Activated naive CD8-positive, alpha-beta T cell treated with anti-CD3 and anti-CD28 coated beads, Interleukin-2, amount 10 ng/mL, durations not matched to agents 7 days and 5 days (primary cell): ENCODE data around the gene EHF. TPM values are rescaled to one million over a fixed set of nuclear protein-coding genes. Genes with fewer than 3 reads are reported as not detected.

Source experiments
- ATAC-seq: fragments of 150-1000 bp; cut with Tn5 transposase; one replicate; pipeline ENCODE4 v1.10.0; 2021; ENCODE audit warnings: low read depth, moderate library complexity
- POLR2A ChIA-PET: fragments of 350-600 bp; sonication (Branson Sonifier 250); formaldehyde crosslinking; loops from one replicate; lab custom pipeline; 2021; ENCODE audit warnings: antibody characterized with exemption; lab: Charles Lee
- DNase-seq: peaks from one replicate; pipeline ENCODE4 v3.0.0; 2021
- H3K27ac Mint-ChIP-seq: one replicate; pipeline ENCODE4 v1.8.0; 2022; ENCODE audit warnings: mild to moderate bottlenecking, mixed read lengths
- H3K27me3 Mint-ChIP-seq: one replicate; pipeline ENCODE4 v1.8.0; 2022; ENCODE audit warnings: mild to moderate bottlenecking, moderate library complexity, mixed read lengths
- H3K36me3 Mint-ChIP-seq: one replicate; pipeline ENCODE4 v1.8.0; 2021; ENCODE audit warnings: mild to moderate bottlenecking, mixed read lengths
- H3K4me1 Mint-ChIP-seq: one replicate; pipeline ENCODE4 v1.8.0; 2021; ENCODE audit warnings: mixed read lengths
- H3K4me3 Mint-ChIP-seq: one replicate; pipeline ENCODE4 v1.8.0; 2022; ENCODE audit warnings: mild to moderate bottlenecking, moderate library complexity, mixed read lengths
- H3K9me3 Mint-ChIP-seq: one replicate; pipeline ENCODE4 v1.8.0; 2021; ENCODE audit warnings: mixed read lengths
- total RNA-seq, 2 experiments: library from RNA; stranded (reverse); gene quantifications; one replicate each; pipeline ENCODE4 v1.2.3, GENCODE V29; 2021

Gene EHF
- total RNA-seq, 2 experiments from 2014 or later: not detected

GRCh38 chr11:34605481-34606325, 15.2 kb upstream of the EHF start:
- peaks cover 7% of the 10 kb centered on the region for H3K27me3 Mint-ChIP-seq
- no peak overlapping the region for H3K27ac Mint-ChIP-seq
- no peaks in the 10 kb centered on the region for H3K36me3 Mint-ChIP-seq
- H3K9me3 Mint-ChIP-seq: no peaks in the 10 kb centered on the region
- ATAC-seq: no peak
- POLR2A ChIA-PET: no interaction called here
- no peaks in the 10 kb centered on the region for H3K4me1 Mint-ChIP-seq
- DNase-seq: no peak
- no peak overlapping the region for H3K4me3 Mint-ChIP-seq

DNA sequence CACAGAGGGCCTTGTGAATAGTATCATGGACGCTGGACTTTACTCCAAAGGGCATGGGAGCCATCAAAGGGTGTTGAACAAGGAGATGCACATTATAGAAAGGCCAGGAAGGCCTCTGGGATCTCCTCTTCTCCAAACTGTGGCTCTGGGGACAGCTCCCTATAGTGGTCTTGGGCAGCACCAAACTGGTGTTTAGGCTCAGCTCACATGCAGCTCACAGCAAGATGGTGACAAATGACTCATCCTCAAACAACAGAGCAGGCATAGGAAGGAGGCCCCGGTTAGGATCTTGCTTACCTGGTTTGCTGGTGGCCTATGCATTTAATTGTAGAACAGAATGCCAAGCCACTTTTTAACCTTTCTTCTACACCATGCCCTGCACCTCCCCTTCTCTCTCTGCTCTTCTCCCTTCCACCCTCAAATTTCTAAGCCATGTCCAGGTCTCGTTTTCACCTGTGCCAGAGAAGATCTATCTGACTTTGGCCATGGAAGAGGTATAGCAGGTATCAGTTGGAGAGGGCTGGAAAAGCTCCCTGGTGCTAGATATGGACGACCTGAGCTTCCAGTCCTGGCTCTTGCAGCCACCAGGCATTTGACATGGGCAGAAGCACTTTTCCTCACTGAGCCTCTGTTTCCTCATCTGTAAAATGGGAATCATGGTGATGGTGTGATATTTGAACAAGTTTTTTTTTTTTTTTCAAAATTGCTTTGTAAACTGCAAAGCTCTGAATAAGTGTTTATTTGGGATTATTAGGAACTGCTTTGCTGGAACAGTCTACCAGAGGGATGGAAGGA, 14.4 kb upstream of the EHF start:
- Mint-ChIP-seq H3K4me1 (no peaks in the 10 kb centered on the region), H3K4me3 (no peak overlapping the region), H3K27me3 (peaks cover 5% of the 10 kb centered on the region), H3K9me3 (no peaks in the 10 kb centered on the region), H3K36me3 (no peaks in the 10 kb centered on the region), H3K27ac (no peak overlapping the region)
- DNase-seq: no peak
- no peak for ATAC-seq
- POLR2A ChIA-PET: no interaction called here

GRCh38 chr11:34609187-34609751, 11.6 kb upstream of the EHF start:
- no peaks in the 10 kb centered on the region for H3K36me3 Mint-ChIP-seq
- H3K27me3 Mint-ChIP-seq: peaks cover 4% of the 10 kb centered on the region
- no peaks in the 10 kb centered on the region for H3K9me3 Mint-ChIP-seq
- no peak overlapping the region for H3K27ac Mint-ChIP-seq
- DNase-seq (no peak), ATAC-seq (no peak)
- no peak overlapping the region for H3K4me3 Mint-ChIP-seq
- POLR2A ChIA-PET: no interaction called here
- peaks cover 2% of the 10 kb centered on the region for H3K4me1 Mint-ChIP-seq

- H3K27ac Mint-ChIP-seq: no peak overlapping the region
- H3K9me3 Mint-ChIP-seq: no peaks in the 10 kb centered on the region
- H3K36me3 Mint-ChIP-seq: no peaks in the 10 kb centered on the region
- H3K4me1 Mint-ChIP-seq: peaks cover 5% of the 10 kb centered on the region
- ATAC-seq: no peak
- DNase-seq: no peak
- no peak overlapping the region for H3K4me3 Mint-ChIP-seq
- POLR2A ChIA-PET: no interaction called here
- H3K27me3 Mint-ChIP-seq: peaks cover 4% of the 10 kb centered on the region
Observed at GRCh38 chr11:34609850-34610249, 11.0 kb upstream of the EHF start.

DNA sequence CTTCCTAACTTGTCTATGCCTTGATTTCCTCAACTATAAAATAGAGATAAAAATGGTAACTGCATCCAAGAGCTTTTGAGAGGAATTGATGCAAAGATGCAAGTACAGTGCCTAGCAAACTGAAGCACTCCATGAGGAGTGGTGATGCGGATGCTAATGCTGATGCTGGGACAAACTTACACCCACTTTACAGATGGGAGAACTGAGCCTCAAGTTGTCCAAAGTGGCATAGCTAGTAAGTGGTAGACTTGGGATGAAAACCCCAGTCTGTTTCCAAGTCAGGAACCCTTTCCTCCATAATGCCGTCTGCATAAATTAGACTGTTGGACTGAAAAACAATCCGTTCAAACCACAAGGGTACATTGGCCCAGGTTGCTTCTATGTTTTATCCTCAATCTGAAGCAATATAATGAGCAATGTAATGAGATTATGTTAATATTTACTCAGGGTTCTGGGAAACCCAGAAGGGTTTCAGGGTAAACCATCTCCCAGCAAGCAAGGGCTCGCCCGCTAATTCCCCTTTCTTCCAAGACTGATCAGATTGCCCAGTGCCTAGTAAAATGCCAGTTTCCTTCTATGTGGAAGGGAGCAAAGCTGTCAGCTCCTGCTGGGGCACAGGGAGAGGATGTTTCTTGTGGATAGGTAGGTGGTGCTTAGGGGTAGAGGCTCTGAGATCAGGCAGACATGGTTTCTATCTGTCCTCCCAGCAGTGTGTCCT, 10.4 kb upstream of the EHF start:
- DNase-seq: no peak
- Mint-ChIP-seq H3K27me3 (peaks cover 7% of the 10 kb centered on the region), H3K4me1 (peaks cover 5% of the 10 kb centered on the region), H3K9me3 (no peaks in the 10 kb centered on the region), H3K36me3 (no peaks in the 10 kb centered on the region), H3K4me3 (no peak overlapping the region), H3K27ac (no peak overlapping the region)
- ATAC-seq: no peak
- POLR2A ChIA-PET: no interaction called here

- no peaks in the 10 kb centered on the region for H3K9me3 Mint-ChIP-seq
- peaks cover 7% of the 10 kb centered on the region for H3K27me3 Mint-ChIP-seq
- H3K4me3 Mint-ChIP-seq: no peak overlapping the region
- H3K27ac Mint-ChIP-seq: no peak overlapping the region
- POLR2A ChIA-PET: no interaction called here
- H3K4me1 Mint-ChIP-seq: peaks cover 5% of the 10 kb centered on the region
- no peaks in the 10 kb centered on the region for H3K36me3 Mint-ChIP-seq
- ATAC-seq (no peak), DNase-seq (no peak)
Observed at GRCh38 chr11:34613015-34613414, 7.9 kb upstream of the EHF start.

DNA sequence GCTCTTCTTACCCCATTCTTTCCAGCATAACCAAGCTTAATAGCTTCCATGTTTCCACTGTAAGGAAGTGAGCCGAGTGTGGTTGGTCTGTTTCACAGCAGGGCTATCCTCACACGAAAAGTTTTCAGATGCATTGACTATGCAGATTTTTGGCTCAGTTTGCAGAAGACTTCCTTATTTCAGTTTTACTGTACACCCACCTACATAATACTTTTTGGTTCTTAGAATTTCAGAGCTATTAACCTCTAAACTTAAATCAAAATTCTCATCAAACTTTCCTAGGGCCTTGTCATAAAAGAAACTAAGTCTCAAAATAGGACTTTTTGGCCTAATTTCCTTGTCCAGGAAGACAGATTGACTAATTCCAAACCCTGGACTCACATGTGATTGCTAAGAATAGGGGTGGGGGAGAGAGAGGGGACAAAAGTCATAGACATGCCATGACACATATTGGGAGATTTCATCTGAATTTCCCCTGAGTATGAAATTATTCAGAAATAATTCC, 7.3 kb upstream of the EHF start:
- H3K9me3 Mint-ChIP-seq: no peaks in the 10 kb centered on the region
- H3K27me3 Mint-ChIP-seq: peaks cover 11% of the 10 kb centered on the region
- no peak overlapping the region for H3K4me3 Mint-ChIP-seq
- no peak for DNase-seq
- no peaks in the 10 kb centered on the region for H3K36me3 Mint-ChIP-seq
- H3K4me1 Mint-ChIP-seq: peaks cover 5% of the 10 kb centered on the region
- H3K27ac Mint-ChIP-seq: no peak overlapping the region
- no peak for ATAC-seq
- POLR2A ChIA-PET: no interaction called here

DNA sequence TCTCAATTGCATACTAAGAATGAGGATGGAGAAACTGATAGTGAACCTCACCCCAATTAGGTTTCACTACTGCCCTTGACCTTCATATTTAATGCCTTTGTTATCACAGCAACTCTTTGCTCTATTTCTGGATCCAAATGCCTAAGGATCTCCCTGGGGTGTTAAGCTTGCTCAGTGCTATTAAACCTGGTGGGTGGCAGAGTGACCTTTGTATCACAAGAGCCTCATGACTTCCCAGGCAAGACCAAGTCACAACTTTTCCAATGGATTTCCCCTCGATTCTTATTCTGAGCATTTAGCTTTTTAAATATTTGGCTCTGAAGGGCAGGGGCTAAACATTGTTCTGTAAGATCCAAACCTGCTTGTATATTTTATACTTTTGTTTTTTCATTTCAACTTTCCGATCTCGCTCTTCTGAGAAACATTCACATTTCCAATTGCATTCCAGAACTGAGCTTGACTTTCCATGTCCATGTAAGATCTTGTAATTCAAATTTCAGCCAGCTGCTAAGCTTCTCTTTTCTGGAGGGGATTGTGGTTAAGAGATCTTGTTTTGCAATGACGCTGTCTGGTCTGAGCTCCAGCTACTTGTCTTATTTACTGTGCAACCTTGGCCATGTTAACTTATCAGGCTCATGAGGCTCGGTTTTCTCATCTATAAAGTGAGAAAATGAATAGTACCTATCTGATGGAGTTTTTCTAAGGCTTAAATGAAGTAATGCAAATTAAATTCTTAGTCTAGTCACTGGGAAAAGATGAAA, 6.4 kb upstream of the EHF start:
- DNase-seq (no peak), ATAC-seq (no peak)
- no peaks in the 10 kb centered on the region for H3K36me3 Mint-ChIP-seq
- H3K9me3 Mint-ChIP-seq: no peaks in the 10 kb centered on the region
- H3K27ac Mint-ChIP-seq: no peak overlapping the region
- peaks cover 5% of the 10 kb centered on the region for H3K4me1 Mint-ChIP-seq
- no peak overlapping the region for H3K4me3 Mint-ChIP-seq
- H3K27me3 Mint-ChIP-seq: peaks cover 11% of the 10 kb centered on the region
- POLR2A ChIA-PET: no interaction called here

- H3K27me3 Mint-ChIP-seq: peaks cover 11% of the 10 kb centered on the region
- no peak overlapping the region for H3K4me3 Mint-ChIP-seq
- peaks cover 5% of the 10 kb centered on the region for H3K4me1 Mint-ChIP-seq
- no peak overlapping the region for H3K27ac Mint-ChIP-seq
- H3K36me3 Mint-ChIP-seq: no peaks in the 10 kb centered on the region
- H3K9me3 Mint-ChIP-seq: no peaks in the 10 kb centered on the region
- POLR2A ChIA-PET: no interaction called here
- DNase-seq (no peak), ATAC-seq (no peak)
Observed at GRCh38 chr11:34616086-34616485, 4.8 kb upstream of the EHF start.

- POLR2A ChIA-PET: no interaction called here
- H3K27ac Mint-ChIP-seq: no peak overlapping the region
Observed at GRCh38 chr11:34616830-34617504, 3.9 kb upstream of the EHF start.

GRCh38 chr11:34618406-34618805, 2.5 kb upstream of the EHF start:
- peaks cover 4% of the 10 kb centered on the region for H3K4me1 Mint-ChIP-seq
- no peak overlapping the region for H3K27ac Mint-ChIP-seq
- DNase-seq (no peak), ATAC-seq (no peak)
- peaks cover 2% of the 10 kb centered on the region for H3K9me3 Mint-ChIP-seq
- H3K4me3 Mint-ChIP-seq: no peak overlapping the region
- H3K27me3 Mint-ChIP-seq: peaks cover 12% of the 10 kb centered on the region
- POLR2A ChIA-PET: no interaction called here
- H3K36me3 Mint-ChIP-seq: no peaks in the 10 kb centered on the region

More at GRCh38 chr11:34616830-34617504, 3.9 kb upstream of the EHF start:
- Mint-ChIP-seq H3K36me3 (no peaks in the 10 kb centered on the region), H3K27me3 (peaks cover 13% of the 10 kb centered on the region), H3K4me1 (peaks cover 5% of the 10 kb centered on the region), H3K4me3 (no peak overlapping the region), H3K9me3 (no peaks in the 10 kb centered on the region)
- ATAC-seq: no peak
- no peak for DNase-seq

DNA sequence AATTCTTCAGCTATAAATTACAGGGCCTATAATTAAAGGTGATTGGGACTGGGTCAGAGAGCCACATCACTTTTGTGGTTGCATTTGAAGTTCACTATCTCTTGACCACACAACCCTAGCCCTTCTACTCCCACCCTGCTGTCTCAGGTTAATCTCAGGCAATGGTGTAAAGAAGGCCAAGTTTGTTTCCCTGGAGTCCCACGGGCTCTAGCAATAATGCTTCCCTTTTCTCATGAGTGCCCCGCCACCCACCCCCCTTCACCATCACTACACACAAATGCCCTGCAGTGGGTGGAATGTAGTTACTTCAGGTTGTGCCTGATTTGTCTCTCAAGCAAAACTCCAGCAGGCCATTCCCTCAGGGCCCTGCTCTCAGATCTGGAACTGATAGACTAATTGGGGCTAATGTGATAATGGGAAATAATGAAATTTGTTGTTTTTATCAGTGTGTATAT, 1.8 kb upstream of the EHF start:
- Mint-ChIP-seq H3K4me1 (peaks cover 3% of the 10 kb centered on the region), H3K4me3 (no peak overlapping the region), H3K9me3 (peaks cover 3% of the 10 kb centered on the region), H3K27ac (no peak overlapping the region), H3K27me3 (peaks cover 15% of the 10 kb centered on the region), H3K36me3 (no peaks in the 10 kb centered on the region)
- ATAC-seq (no peak), DNase-seq (no peak)
- POLR2A ChIA-PET: no interaction called here
